ENCODE data around the gene FGF19. TPM values are rescaled to one million over a fixed set of nuclear protein-coding genes. Genes with fewer than 3 reads are reported as not detected.

Gene FGF19
- polyA plus RNA-seq, 1 donor from 2014 or later = 4.6 TPM

DNA sequence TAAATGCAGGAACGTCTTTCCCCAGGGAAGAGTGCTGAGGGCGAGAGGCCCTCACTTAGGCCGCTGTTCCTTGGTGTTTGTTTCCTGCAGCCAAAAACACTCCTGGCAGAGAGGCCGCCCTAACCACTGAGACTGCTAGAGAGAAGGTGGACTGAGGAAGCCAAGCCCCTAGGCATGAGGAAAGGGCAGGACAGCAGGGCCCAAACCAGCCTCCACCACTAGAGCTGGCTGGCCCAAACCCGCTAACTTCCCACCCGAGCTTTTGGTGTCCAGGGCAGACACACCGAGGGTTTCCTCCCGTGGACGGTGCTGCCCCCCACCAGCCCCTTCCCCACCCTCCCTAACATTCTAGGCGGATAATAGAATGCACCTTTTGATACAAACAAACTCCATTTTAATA is 6.0 kb downstream of the FGF19 start:
- H3K79me2 ChIP-seq (replicated peaks; ENCODE audit: insufficient read depth, low read length) = peaks cover 29% of the 10 kb centered on the region
- H3F3A ChIP-seq (ENCODE audit: insufficient read depth, low read length, poor library complexity, severe bottlenecking) = no peaks in the 10 kb centered on the region
- H3K4me2 ChIP-seq (ENCODE audit: low read length) = no peak overlapping the region
- H4K20me1 ChIP-seq (ENCODE audit: insufficient read depth) = no peaks in the 10 kb centered on the region
- no peak overlapping the region for H3K9ac ChIP-seq (ENCODE audit: low read length)
- no peaks in the 10 kb centered on the region for H3K9me2 ChIP-seq (ENCODE audit: insufficient read depth, low read length)
- no peak overlapping the region for H3K4me3 ChIP-seq (ENCODE audit: low read length)
- TF ChIP-seq EZH2 (IDR thresholded peaks at IDR 0.05; ENCODE audit: borderline replicate concordance, insufficient read depth, low read length, poor library complexity, severe bottlenecking) (no peak), MXI1 (conservative IDR thresholded peaks at IDR 0.05; ENCODE audit: poor library complexity, severe bottlenecking) (no peak), RAD21 (conservative IDR thresholded peaks at IDR 0.05) (no peak), SMC3 (conservative IDR thresholded peaks at IDR 0.05; ENCODE audit: poor library complexity) (no peak), TAF1 (IDR thresholded peaks at IDR 0.05; ENCODE audit: low read depth) (no peak)
- TF ChIP-seq, protein P1, sequence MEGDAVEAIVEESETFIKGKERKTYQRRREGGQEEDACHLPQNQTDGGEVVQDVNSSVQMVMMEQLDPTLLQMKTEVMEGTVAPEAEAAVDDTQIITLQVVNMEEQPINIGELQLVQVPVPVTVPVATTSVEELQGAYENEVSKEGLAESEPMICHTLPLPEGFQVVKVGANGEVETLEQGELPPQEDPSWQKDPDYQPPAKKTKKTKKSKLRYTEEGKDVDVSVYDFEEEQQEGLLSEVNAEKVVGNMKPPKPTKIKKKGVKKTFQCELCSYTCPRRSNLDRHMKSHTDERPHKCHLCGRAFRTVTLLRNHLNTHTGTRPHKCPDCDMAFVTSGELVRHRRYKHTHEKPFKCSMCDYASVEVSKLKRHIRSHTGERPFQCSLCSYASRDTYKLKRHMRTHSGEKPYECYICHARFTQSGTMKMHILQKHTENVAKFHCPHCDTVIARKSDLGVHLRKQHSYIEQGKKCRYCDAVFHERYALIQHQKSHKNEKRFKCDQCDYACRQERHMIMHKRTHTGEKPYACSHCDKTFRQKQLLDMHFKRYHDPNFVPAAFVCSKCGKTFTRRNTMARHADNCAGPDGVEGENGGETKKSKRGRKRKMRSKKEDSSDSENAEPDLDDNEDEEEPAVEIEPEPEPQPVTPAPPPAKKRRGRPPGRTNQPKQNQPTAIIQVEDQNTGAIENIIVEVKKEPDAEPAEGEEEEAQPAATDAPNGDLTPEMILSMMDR (IDR thresholded peaks at IDR 0.05; ENCODE audit: poor library complexity, severe bottlenecking) = no peak
- TF ChIP-seq, protein P2, sequence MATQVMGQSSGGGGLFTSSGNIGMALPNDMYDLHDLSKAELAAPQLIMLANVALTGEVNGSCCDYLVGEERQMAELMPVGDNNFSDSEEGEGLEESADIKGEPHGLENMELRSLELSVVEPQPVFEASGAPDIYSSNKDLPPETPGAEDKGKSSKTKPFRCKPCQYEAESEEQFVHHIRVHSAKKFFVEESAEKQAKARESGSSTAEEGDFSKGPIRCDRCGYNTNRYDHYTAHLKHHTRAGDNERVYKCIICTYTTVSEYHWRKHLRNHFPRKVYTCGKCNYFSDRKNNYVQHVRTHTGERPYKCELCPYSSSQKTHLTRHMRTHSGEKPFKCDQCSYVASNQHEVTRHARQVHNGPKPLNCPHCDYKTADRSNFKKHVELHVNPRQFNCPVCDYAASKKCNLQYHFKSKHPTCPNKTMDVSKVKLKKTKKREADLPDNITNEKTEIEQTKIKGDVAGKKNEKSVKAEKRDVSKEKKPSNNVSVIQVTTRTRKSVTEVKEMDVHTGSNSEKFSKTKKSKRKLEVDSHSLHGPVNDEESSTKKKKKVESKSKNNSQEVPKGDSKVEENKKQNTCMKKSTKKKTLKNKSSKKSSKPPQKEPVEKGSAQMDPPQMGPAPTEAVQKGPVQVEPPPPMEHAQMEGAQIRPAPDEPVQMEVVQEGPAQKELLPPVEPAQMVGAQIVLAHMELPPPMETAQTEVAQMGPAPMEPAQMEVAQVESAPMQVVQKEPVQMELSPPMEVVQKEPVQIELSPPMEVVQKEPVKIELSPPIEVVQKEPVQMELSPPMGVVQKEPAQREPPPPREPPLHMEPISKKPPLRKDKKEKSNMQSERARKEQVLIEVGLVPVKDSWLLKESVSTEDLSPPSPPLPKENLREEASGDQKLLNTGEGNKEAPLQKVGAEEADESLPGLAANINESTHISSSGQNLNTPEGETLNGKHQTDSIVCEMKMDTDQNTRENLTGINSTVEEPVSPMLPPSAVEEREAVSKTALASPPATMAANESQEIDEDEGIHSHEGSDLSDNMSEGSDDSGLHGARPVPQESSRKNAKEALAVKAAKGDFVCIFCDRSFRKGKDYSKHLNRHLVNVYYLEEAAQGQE (IDR thresholded peaks at IDR 0.05; ENCODE audit: borderline replicate concordance) = no peak
- H3K36me3 ChIP-seq (ENCODE audit: insufficient read depth, low read length) = no peaks in the 10 kb centered on the region
- H3K9me3 ChIP-seq (ENCODE audit: low read length) = no peaks in the 10 kb centered on the region
- peaks cover 14% of the 10 kb centered on the region for H3K27me3 ChIP-seq (ENCODE audit: insufficient read depth, low read depth, low read length)
- H3K27ac ChIP-seq (ENCODE audit: low read length) = no peak overlapping the region
- H2AFZ ChIP-seq (ENCODE audit: low read depth, low read length) = no peak overlapping the region

DNA sequence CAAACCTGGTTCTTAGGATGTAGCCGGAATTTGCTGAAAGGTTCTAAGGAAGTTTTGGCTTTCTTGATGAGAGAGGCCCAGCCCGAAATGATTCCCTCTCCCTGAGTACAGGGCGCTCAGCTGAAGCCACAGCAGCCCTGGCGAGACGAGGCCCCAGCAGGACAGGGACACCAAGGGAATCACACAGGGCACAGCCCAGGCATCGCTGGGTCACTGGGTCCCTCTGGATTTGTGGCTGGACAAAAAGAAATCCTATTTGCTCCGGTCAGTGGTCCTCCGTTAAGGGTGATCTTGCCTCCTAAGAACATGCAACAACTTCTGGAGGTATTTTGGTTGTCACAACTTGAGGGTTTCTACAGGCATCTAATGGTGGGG is 6.4 kb downstream of the FGF19 start:
- no peak overlapping the region for H3K4me2 ChIP-seq (ENCODE audit: low read length)
- H3K4me3 ChIP-seq (ENCODE audit: low read length) = no peak overlapping the region
- no peaks in the 10 kb centered on the region for H3K36me3 ChIP-seq (ENCODE audit: insufficient read depth, low read length)
- H4K20me1 ChIP-seq (ENCODE audit: insufficient read depth) = no peaks in the 10 kb centered on the region
- peaks cover 10% of the 10 kb centered on the region for H3K27me3 ChIP-seq (ENCODE audit: insufficient read depth, low read depth, low read length)
- H3K9ac ChIP-seq (ENCODE audit: low read length) = no peak overlapping the region
- no peak overlapping the region for H2AFZ ChIP-seq (ENCODE audit: low read depth, low read length)
- no peaks in the 10 kb centered on the region for H3K9me2 ChIP-seq (ENCODE audit: insufficient read depth, low read length)
- peaks cover 25% of the 10 kb centered on the region for H3K79me2 ChIP-seq (replicated peaks; ENCODE audit: insufficient read depth, low read length)
- H3K9me3 ChIP-seq (ENCODE audit: low read length) = no peaks in the 10 kb centered on the region
- H3K27ac ChIP-seq (ENCODE audit: low read length) = no peak overlapping the region
- TF ChIP-seq EZH2 (IDR thresholded peaks at IDR 0.05; ENCODE audit: borderline replicate concordance, insufficient read depth, low read length, poor library complexity, severe bottlenecking) (no peak), MXI1 (conservative IDR thresholded peaks at IDR 0.05; ENCODE audit: poor library complexity, severe bottlenecking) (no peak), SMC3 (conservative IDR thresholded peaks at IDR 0.05; ENCODE audit: poor library complexity) (no peak), RAD21 (conservative IDR thresholded peaks at IDR 0.05) (no peak), EP300 (conservative IDR thresholded peaks at IDR 0.05; ENCODE audit: poor library complexity, severe bottlenecking) (no peak), TAF1 (IDR thresholded peaks at IDR 0.05; ENCODE audit: low read depth) (no peak), POLR2AphosphoS5 (IDR thresholded peaks at IDR 0.05) (no peak)
- TF ChIP-seq, protein P1 (IDR thresholded peaks at IDR 0.05; ENCODE audit: poor library complexity, severe bottlenecking) = no peak
- TF ChIP-seq, protein P2 (IDR thresholded peaks at IDR 0.05; ENCODE audit: borderline replicate concordance) = no peak
- no peaks in the 10 kb centered on the region for H3F3A ChIP-seq (ENCODE audit: insufficient read depth, low read length, poor library complexity, severe bottlenecking)
